Naive thymus-derived CD8-positive, alpha-beta T cell (primary cell): ENCODE measurements around the gene USP7. TPM values are rescaled to one million over a fixed set of nuclear protein-coding genes. Genes with fewer than 3 reads are reported as not detected.
"Not testable (repeated sequence)": the region's sequence is repeated elsewhere in the genome, so short reads cannot be mapped to it uniquely, and the experiment has no call there.

Source experiments
- ATAC-seq, 2 donors: fragments of 150-1000 bp; cut with Tn5 transposase in 1 of 2; sonication (Bioruptor Pico), chemical (Tn5 transposase) in 1 of 2; 1 replicate in 1 of 2; 2 replicates in 1 of 2; pipeline ENCODE4 v1.10.0; 2021; ENCODE audit warnings: mild to moderate bottlenecking in 2 of 2, moderate library complexity in 2 of 2
- POLR2A ChIA-PET: fragments of 350-600 bp; sonication (Branson Sonifier 250); formaldehyde crosslinking; loops from one replicate; lab custom pipeline; 2021; ENCODE audit warnings: antibody characterized with exemption; lab: Charles Lee
- DNase-seq, 10 donors: peaks; one replicate each; pipeline versions ENCODE4 v3.0.0 to v3.0.0-alpha.2; 2020 to 2022
- H3K27ac Mint-ChIP-seq, 10 donors: one replicate each; pipeline ENCODE4 v1.8.0; 2020 to 2022; ENCODE audit warnings: mild to moderate bottlenecking in 10 of 10, mixed read lengths in 10 of 10, moderate library complexity in 4 of 10, inconsistent platforms in 1 of 10
- H3K27me3 Mint-ChIP-seq, 5 donors: one replicate each; pipeline ENCODE4 v1.8.0; 2021 to 2022; ENCODE audit warnings: mixed read lengths in 5 of 5
- H3K36me3 Mint-ChIP-seq, 3 donors: one replicate each; pipeline ENCODE4 v1.8.0; 2020 to 2022; ENCODE audit warnings: mixed read lengths in 3 of 3, mild to moderate bottlenecking in 2 of 3, inconsistent platforms in 1 of 3
- H3K4me1 Mint-ChIP-seq, 4 donors: one replicate each; pipeline ENCODE4 v1.8.0; 2021 to 2022; ENCODE audit warnings: mixed read lengths in 4 of 4
- H3K4me3 Mint-ChIP-seq, 10 donors: one replicate each; pipeline ENCODE4 v1.8.0; 2020 to 2022; ENCODE audit warnings: mild to moderate bottlenecking in 10 of 10, mixed read lengths in 10 of 10, moderate library complexity in 6 of 10, inconsistent platforms in 1 of 10
- H3K9me3 Mint-ChIP-seq, 9 donors: one replicate each; pipeline ENCODE4 v1.8.0; 2020 to 2022; ENCODE audit warnings: mixed read lengths in 9 of 9, mild to moderate bottlenecking in 3 of 9, inconsistent platforms in 1 of 9, moderate library complexity in 1 of 9
- polyA plus RNA-seq, 3 donors: library from polyadenylated mRNA; unstranded; fragments of 300-500 nt; fragmentation: Illumina TruSeq; gene quantifications; one replicate each; pipeline ENCODE4 v1.2.3, GENCODE V29; 2021
- total RNA-seq, 8 experiments: library from RNA in 2 of 8; stranded (reverse) in 2 of 8; gene quantifications; one replicate each; pipeline ENCODE4 v1.2.3 and lab custom pipeline; 2021 to 2026

The USP7 gene
- total and polyA plus RNA-seq, 5 experiments from 2014 or later, result 6.4 to 207 (median 9.9) TPM

GRCh38 chr16:8929086-8929748 lies 34.5 kb downstream of the USP7 start:
- no peak overlapping the region for H3K27ac Mint-ChIP-seq
- peaks cover 10 to 62% (median 11%) of the 10 kb centered on the region in 3 donors for H3K36me3 Mint-ChIP-seq

GRCh38 chr16:8928467-8928957 lies 35.2 kb downstream of the USP7 start:
- POLR2A ChIA-PET, result no interaction called here
- DNase-seq, result no peak
- Mint-ChIP-seq H3K9me3 (no peaks in the 10 kb centered on the region), H3K4me3 (no peak overlapping the region), H3K4me1 (peaks cover 26 to 71% (median 51%) of the 10 kb centered on the region in 4 donors), H3K36me3 (peaks cover 10 to 66% (median 11%) of the 10 kb centered on the region in 3 donors), H3K27me3 (no peaks in the 10 kb centered on the region), H3K27ac (peak overlapping the region in 1 of 10 donors; percentile 62)
- ATAC-seq, result no peak

More at GRCh38 chr16:8929086-8929748, 34.5 kb downstream of the USP7 start:
- DNase-seq (no peak), ATAC-seq (no peak)
- POLR2A ChIA-PET, result no interaction called here
- no peaks in the 10 kb centered on the region for H3K27me3 Mint-ChIP-seq
- peaks cover 27 to 72% (median 53%) of the 10 kb centered on the region in 4 donors for H3K4me1 Mint-ChIP-seq
- no peak overlapping the region for H3K4me3 Mint-ChIP-seq
- H3K9me3 Mint-ChIP-seq, result no peaks in the 10 kb centered on the region

- H3K4me1 Mint-ChIP-seq, result peaks cover 20 to 60% (median 40%) of the 10 kb centered on the region in 4 donors
- H3K36me3 Mint-ChIP-seq, result peaks cover 10 to 81% (median 14%) of the 10 kb centered on the region in 3 donors
- H3K27ac Mint-ChIP-seq, result peak overlapping the region in 2 of 10 donors; percentile 34 to 73
- ATAC-seq (no peak), DNase-seq (no peak)
- POLR2A ChIA-PET, result no interaction called here
- peak overlapping the region in 1 of 10 donors; percentile 14 for H3K4me3 Mint-ChIP-seq
- no peaks in the 10 kb centered on the region for H3K9me3 Mint-ChIP-seq
- no peaks in the 10 kb centered on the region for H3K27me3 Mint-ChIP-seq
Observed at GRCh38 chr16:8926827-8927226, 36.9 kb downstream of the USP7 start.

- ATAC-seq (no peak), DNase-seq (no peak)
- no peak overlapping the region for H3K4me3 Mint-ChIP-seq
- peaks cover 10 to 92% (median 20%) of the 10 kb centered on the region in 3 donors for H3K36me3 Mint-ChIP-seq
- no peaks in the 10 kb centered on the region for H3K27me3 Mint-ChIP-seq
- H3K9me3 Mint-ChIP-seq, result no peaks in the 10 kb centered on the region
- POLR2A ChIA-PET, result no interaction called here
- peaks cover 17 to 55% (median 33%) of the 10 kb centered on the region in 4 donors for H3K4me1 Mint-ChIP-seq
- H3K27ac Mint-ChIP-seq, result peak overlapping the region in 2 of 10 donors; percentile 17 to 58
Observed at GRCh38 chr16:8925455-8925854, 38.3 kb downstream of the USP7 start.

DNA sequence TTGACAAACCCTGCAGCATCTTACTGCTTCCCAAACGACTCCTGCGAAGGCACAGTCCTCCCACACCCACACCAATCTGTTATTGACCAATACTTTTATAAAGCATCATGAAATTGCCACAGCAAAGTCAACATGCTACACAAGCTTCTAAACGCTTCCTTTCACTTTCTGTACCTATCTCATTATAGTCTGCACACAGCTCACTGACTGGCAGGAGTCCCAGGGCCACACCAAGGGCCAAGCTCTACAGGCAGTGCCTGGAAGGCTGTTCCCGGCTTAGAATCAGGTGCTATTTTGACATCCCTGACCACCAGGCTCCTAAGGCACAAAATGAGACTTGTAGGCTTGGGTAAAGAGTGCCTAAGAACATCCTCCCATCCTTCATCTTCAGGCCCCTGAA lies 39.5 kb downstream of the USP7 start:
- H3K27me3 Mint-ChIP-seq, result no peaks in the 10 kb centered on the region
- DNase-seq (no peak), ATAC-seq (no peak)
- no peaks in the 10 kb centered on the region for H3K9me3 Mint-ChIP-seq
- POLR2A ChIA-PET, result no interaction called here
- peaks cover 18 to 60% (median 39%) of the 10 kb centered on the region in 4 donors for H3K4me1 Mint-ChIP-seq
- peak overlapping the region in 6 of 10 donors; percentile 11 to 63 (median 34) for H3K27ac Mint-ChIP-seq
- H3K4me3 Mint-ChIP-seq, result no peak overlapping the region
- H3K36me3 Mint-ChIP-seq, result peaks cover 3 to 93% (median 15%) of the 10 kb centered on the region in 3 donors

GRCh38 chr16:8923199-8923598 lies 40.5 kb downstream of the USP7 start:
- H3K27me3 Mint-ChIP-seq, result no peaks in the 10 kb centered on the region
- no peak for DNase-seq
- no peak for ATAC-seq
- no peak overlapping the region for H3K4me3 Mint-ChIP-seq
- POLR2A ChIA-PET, result no interaction called here
- no peaks in the 10 kb centered on the region for H3K9me3 Mint-ChIP-seq
- no peak overlapping the region for H3K27ac Mint-ChIP-seq
- H3K4me1 Mint-ChIP-seq, result peaks cover 20 to 57% (median 35%) of the 10 kb centered on the region in 4 donors
- peaks cover 0 to 94% (median 13%) of the 10 kb centered on the region in 3 donors for H3K36me3 Mint-ChIP-seq

- H3K36me3 Mint-ChIP-seq, result peaks cover 0 to 95% (median 12%) of the 10 kb centered on the region in 3 donors
Observed at GRCh38 chr16:8921347-8921984, 42.2 kb downstream of the USP7 start.

GRCh38 chr16:8920645-8921346 lies 42.9 kb downstream of the USP7 start:
- no peak for DNase-seq
- POLR2A ChIA-PET, result no interaction called here
- Mint-ChIP-seq H3K27me3 (no peaks in the 10 kb centered on the region), H3K4me3 (no peak overlapping the region), H3K4me1 (peaks cover 14 to 47% (median 30%) of the 10 kb centered on the region in 4 donors), H3K36me3 (peaks cover 0 to 97% (median 12%) of the 10 kb centered on the region in 3 donors), H3K27ac (peak overlapping the region in 5 of 10 donors; percentile 9 to 89 (median 55)), H3K9me3 (no peaks in the 10 kb centered on the region)
- no peak for ATAC-seq

More at GRCh38 chr16:8921347-8921984, 42.2 kb downstream of the USP7 start:
- no peaks in the 10 kb centered on the region for H3K27me3 Mint-ChIP-seq
- DNase-seq (no peak), ATAC-seq (no peak)
- no peak overlapping the region for H3K27ac Mint-ChIP-seq
- no peak overlapping the region for H3K4me3 Mint-ChIP-seq
- POLR2A ChIA-PET, result no interaction called here
- H3K4me1 Mint-ChIP-seq, result peaks cover 15 to 44% (median 30%) of the 10 kb centered on the region in 4 donors
- no peaks in the 10 kb centered on the region for H3K9me3 Mint-ChIP-seq

- H3K4me1 Mint-ChIP-seq, result peaks cover 14 to 42% (median 28%) of the 10 kb centered on the region in 4 donors
- DNase-seq (peak in 2 of 10 donors; percentile 27 to 35), ATAC-seq (peak; percentile 61 to 72)
Observed at GRCh38 chr16:8919934-8920462, 43.7 kb downstream of the USP7 start.

DNA sequence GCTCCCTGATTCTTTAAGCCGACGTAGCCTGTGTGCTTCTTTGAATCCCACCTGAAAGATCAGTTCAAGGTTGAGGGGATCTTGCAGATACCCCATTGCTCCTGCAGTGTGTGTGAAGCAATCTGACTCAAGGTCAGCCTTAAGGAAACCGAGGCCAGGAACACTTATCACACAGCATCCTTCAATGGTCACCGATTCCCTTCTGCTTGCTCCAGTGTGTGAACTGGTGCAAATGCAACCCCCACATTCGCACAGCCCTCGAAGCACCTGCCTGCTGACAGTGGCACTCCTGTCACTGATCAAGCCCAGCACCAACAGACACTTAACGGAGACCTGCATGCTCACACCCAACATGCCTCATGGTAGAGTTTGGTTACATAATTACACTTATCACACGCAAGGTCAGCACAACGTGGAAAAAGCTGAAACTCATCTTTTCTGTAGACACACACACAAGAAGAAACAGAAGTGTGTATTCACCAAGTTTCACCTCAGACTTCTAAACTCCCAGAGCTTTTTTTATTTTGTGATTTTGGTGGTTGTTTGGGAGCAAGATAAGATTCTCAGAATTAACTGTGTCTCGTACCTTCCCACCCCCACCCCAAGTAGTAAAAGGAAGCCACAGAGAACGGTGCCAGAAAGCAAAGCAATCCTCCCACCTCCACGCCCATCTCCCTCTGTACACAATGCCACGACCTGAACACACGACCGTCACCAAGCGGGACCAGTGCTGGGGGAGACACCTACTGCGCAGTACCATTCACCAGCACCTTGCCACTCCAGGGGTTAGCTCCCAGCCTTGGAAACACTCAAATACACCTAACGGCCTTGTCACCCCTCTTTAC lies 44.4 kb downstream of the USP7 start:
- Mint-ChIP-seq H3K27ac (peak overlapping the region; percentile 55 to 90 (median 83)), H3K27me3 (no peaks in the 10 kb centered on the region), H3K36me3 (peaks cover 0 to 96% (median 15%) of the 10 kb centered on the region in 3 donors), H3K4me3 (peak overlapping the region in 7 of 10 donors; percentile 22 to 72 (median 37)), H3K9me3 (no peaks in the 10 kb centered on the region), H3K4me1 (peaks cover 13 to 41% (median 28%) of the 10 kb centered on the region in 4 donors)
- ATAC-seq (peak in 1 of 2 donors; percentile 39), DNase-seq (no peak)
- POLR2A ChIA-PET, result interaction anchor here (0.6 kb wide), 1 partner anchor 216 kb away, joined by 3 read pairs; no protein-coding TSS in a partner anchor

More at GRCh38 chr16:8919934-8920462, 43.7 kb downstream of the USP7 start:
- no peaks in the 10 kb centered on the region for H3K9me3 Mint-ChIP-seq
- POLR2A ChIA-PET, result interaction anchor here (0.6 kb wide), 1 partner anchor 215 kb away, joined by 3 read pairs; no protein-coding TSS in a partner anchor
- H3K36me3 Mint-ChIP-seq, result peaks cover 0 to 95% (median 13%) of the 10 kb centered on the region in 3 donors
- no peaks in the 10 kb centered on the region for H3K27me3 Mint-ChIP-seq
- peak overlapping the region; percentile 55 to 90 (median 83) for H3K27ac Mint-ChIP-seq
- peak overlapping the region in 7 of 10 donors; percentile 22 to 72 (median 37) for H3K4me3 Mint-ChIP-seq

- ATAC-seq, H3K27me3 Mint-ChIP-seq, DNase-seq, H3K9me3 Mint-ChIP-seq, POLR2A ChIA-PET, H3K4me3 Mint-ChIP-seq: not testable (repeated sequence)
- peaks cover 0 to 96% (median 15%) of the 10 kb centered on the region in 3 donors for H3K36me3 Mint-ChIP-seq
- peaks cover 14 to 40% (median 30%) of the 10 kb centered on the region in 4 donors for H3K4me1 Mint-ChIP-seq
- peak overlapping the region in 2 of 10 donors; percentile 34 to 81 for H3K27ac Mint-ChIP-seq
Observed at GRCh38 chr16:8917336-8917735, 46.4 kb downstream of the USP7 start.
